C4-2B (cell line): Measurements from ENCODE around the gene KAZN.

ENCODE experiments used
- ZFX ChIP-seq: fragments of 450-650 bp; IDR thresholded peaks from 2 replicates; pipeline ENCODE4 v1.6.1; 2017
- TF ChIP-seq, protein P1 (sequence below): fragments of 450-650 bp; conservative IDR thresholded peaks from 2 replicates; pipeline ENCODE4 v1.5.1; 2017; ENCODE audit warnings: mild to moderate bottlenecking

DNA sequence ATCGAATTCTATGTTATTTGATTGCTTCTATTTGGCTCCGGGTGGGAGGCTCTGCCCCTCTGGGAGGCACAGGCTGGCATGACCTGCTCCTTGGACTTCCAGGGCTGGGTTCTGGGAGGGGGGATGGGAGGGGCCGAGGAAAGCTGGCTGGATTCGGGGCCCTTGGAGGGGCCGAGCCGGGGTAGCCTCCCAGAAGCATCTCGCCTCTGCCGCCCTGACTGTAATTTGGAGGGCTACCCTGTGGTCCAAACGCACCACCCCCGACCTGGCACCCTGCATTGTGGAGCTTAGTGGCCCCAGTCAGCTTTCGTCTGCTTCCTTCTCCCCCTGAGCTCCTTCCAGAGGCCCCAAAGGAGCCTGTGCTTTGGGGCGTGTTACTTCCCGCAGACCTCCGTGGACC lies 469.7 kb downstream of the KAZN start:
- TF ChIP-seq, protein P1, sequence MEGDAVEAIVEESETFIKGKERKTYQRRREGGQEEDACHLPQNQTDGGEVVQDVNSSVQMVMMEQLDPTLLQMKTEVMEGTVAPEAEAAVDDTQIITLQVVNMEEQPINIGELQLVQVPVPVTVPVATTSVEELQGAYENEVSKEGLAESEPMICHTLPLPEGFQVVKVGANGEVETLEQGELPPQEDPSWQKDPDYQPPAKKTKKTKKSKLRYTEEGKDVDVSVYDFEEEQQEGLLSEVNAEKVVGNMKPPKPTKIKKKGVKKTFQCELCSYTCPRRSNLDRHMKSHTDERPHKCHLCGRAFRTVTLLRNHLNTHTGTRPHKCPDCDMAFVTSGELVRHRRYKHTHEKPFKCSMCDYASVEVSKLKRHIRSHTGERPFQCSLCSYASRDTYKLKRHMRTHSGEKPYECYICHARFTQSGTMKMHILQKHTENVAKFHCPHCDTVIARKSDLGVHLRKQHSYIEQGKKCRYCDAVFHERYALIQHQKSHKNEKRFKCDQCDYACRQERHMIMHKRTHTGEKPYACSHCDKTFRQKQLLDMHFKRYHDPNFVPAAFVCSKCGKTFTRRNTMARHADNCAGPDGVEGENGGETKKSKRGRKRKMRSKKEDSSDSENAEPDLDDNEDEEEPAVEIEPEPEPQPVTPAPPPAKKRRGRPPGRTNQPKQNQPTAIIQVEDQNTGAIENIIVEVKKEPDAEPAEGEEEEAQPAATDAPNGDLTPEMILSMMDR: no peak
- no peak for TF ChIP-seq ZFX
